ENCODE measurements around the gene KCTD21. TPM values are rescaled to one million over a fixed set of nuclear protein-coding genes. Genes with fewer than 3 reads are reported as not detected.
"Not testable (repeated sequence)": the region's sequence is repeated elsewhere in the genome, so short reads cannot be mapped to it uniquely, and the experiment has no call there.

The KCTD21 gene
- total RNA-seq, 3 donors from 2014 or later = 7.5 to 11.1 (median 8.1) TPM

DNA sequence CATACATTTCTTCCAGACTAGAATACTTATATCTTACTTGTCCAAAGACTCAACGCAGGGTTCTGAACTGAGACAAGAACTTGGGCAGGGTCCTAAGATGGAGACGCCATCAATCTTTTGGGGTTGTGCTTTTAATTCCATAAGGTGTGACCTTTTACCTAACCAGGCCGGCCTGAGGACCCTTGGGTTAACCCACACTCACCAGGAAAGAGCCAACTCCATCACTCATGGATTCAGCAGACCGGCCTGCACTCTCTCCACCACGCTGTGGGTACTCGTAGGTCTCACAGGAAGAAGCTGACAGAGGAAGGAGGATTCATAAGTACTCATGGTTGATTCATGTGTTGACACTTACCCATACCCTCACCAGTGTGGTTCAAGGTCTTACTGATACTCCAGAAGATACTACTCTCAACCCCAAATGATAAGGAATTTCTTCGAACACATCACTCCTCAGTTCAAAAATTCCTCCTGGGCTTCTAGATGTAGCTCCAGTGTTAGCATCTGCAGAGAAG, 36.5 kb upstream of the KCTD21 start:
- no peaks in the 10 kb centered on the region for H3K4me1 ChIP-seq (ENCODE audit: low read depth)
- DNase-seq (no peak), ATAC-seq (no peak)
- intact Hi-C loops (cut with DNase I, micrococcal nuclease) = loop anchor here in 1 of 2 donors (10.0 kb wide), 1 partner anchor 340 kb away; no protein-coding TSS in a partner anchor
- TF ChIP-seq CTCF (IDR thresholded peaks at IDR 0.05) = no peak
- no peak overlapping the region for H3K4me3 ChIP-seq
- no peaks in the 10 kb centered on the region for H3K9me3 ChIP-seq
- no peaks in the 10 kb centered on the region for H3K36me3 ChIP-seq (ENCODE audit: low read depth)

GRCh38 chr11:78224506-78224905, 36.1 kb upstream of the KCTD21 start:
- DNase-seq (no peak), ATAC-seq (no peak)
- no peak overlapping the region for H3K4me3 ChIP-seq
- H3K4me1 ChIP-seq (ENCODE audit: low read depth) = no peaks in the 10 kb centered on the region
- H3K9me3 ChIP-seq = no peaks in the 10 kb centered on the region
- TF ChIP-seq CTCF (IDR thresholded peaks at IDR 0.05) = no peak
- no peaks in the 10 kb centered on the region for H3K36me3 ChIP-seq (ENCODE audit: low read depth)
- intact Hi-C loops (cut with DNase I, micrococcal nuclease) = loop anchor here in 1 of 2 donors (10.0 kb wide), 1 partner anchor 340 kb away; no protein-coding TSS in a partner anchor

DNA sequence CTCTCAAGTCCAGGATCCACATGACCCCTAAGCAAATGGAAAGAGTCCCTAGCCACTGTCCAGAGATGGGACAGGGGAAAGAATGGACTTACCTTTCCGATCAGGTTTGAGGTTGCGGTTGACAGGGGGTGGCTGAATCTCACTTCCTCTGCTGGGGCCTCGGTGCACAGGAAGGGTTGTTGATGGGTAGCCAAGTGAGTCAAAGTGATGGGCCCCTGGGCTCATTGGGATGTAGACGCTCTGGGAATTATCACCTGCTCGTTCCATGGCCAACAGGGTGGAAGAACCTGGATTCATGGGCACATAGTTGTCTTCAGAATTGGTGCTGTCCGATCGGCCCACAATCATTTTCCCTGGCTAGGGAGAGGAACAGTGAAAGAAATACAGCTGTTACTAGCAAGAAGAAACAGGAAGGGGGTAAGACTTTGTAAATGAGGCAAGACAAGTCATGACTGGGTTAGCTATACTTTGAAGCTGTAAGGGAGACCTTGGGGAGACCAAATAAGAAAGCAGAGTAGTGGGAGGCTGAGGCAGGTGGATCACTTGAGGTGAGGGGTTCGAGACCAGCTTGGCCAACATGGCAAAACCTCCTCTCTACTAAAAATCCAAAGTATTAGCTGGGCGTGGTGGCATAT, 35.0 kb upstream of the KCTD21 start:
- ATAC-seq (peak; percentile 28), DNase-seq (no peak)
- H3K9me3 ChIP-seq = no peaks in the 10 kb centered on the region
- H3K36me3 ChIP-seq (ENCODE audit: low read depth) = no peaks in the 10 kb centered on the region
- no peaks in the 10 kb centered on the region for H3K4me1 ChIP-seq (ENCODE audit: low read depth)
- H3K4me3 ChIP-seq = no peak overlapping the region
- TF ChIP-seq CTCF (IDR thresholded peaks at IDR 0.05) = no peak
- intact Hi-C loops (cut with DNase I, micrococcal nuclease) = loop anchor here in 1 of 2 donors (10.0 kb wide), 1 partner anchor 341 kb away; no protein-coding TSS in a partner anchor

DNA sequence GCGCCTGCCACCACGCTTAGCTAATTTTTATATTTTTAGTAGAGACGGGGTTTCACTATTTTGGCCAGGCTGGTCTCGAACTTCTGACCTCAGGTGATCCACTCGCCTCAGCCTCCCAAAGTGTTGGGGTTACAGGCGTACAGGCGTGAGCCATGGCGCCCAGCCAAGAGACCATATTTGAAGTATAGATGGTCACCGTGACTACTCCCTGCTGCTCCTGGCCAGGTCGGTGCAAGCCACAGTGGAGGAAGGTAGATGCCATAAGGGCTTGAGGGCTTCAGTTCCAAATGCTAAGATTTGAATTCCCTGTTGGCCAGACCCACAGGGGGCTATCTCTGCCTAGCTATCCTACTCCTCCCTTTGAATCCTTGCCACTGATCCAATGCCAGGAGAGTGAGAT, 34.3 kb upstream of the KCTD21 start:
- intact Hi-C loops (cut with DNase I, micrococcal nuclease) = loop anchor here in 1 of 2 donors (10.0 kb wide), 1 partner anchor 342 kb away; no protein-coding TSS in a partner anchor
- H3K4me1 ChIP-seq (ENCODE audit: low read depth); ATAC-seq; H3K9me3 ChIP-seq; DNase-seq; H3K4me3 ChIP-seq; H3K36me3 ChIP-seq (ENCODE audit: low read depth): not testable (repeated sequence)

GRCh38 chr11:78221396-78222315, 33.2 kb upstream of the KCTD21 start:
- no peak for TF ChIP-seq CTCF (IDR thresholded peaks at IDR 0.05)
- intact Hi-C loops (cut with DNase I, micrococcal nuclease) = loop anchor here in 1 of 2 donors (10.0 kb wide), 1 partner anchor 343 kb away; no protein-coding TSS in a partner anchor
- ATAC-seq (no peak), DNase-seq (no peak)
- H3K36me3 ChIP-seq (ENCODE audit: low read depth) = no peaks in the 10 kb centered on the region
- H3K4me3 ChIP-seq = no peak overlapping the region
- H3K9me3 ChIP-seq = no peaks in the 10 kb centered on the region
- H3K4me1 ChIP-seq (ENCODE audit: low read depth) = no peaks in the 10 kb centered on the region

Data from mucosa of descending colon (tissue), 3 donors.